Femur (tissue), 1 donor: ENCODE measurements around the gene DENND4B.
A peak's percentile ranks its signal among the peaks of the same experiment; 100 is the strongest.
"Not testable (repeated sequence)": the region's sequence is repeated elsewhere in the genome, so short reads cannot be mapped to it uniquely, and the experiment has no call there.

ENCODE experiments used
- DNase-seq: peaks from one replicate; pipeline ENCODE4 v3.0.0-alpha.2; 2017

Gene DENND4B

DNA sequence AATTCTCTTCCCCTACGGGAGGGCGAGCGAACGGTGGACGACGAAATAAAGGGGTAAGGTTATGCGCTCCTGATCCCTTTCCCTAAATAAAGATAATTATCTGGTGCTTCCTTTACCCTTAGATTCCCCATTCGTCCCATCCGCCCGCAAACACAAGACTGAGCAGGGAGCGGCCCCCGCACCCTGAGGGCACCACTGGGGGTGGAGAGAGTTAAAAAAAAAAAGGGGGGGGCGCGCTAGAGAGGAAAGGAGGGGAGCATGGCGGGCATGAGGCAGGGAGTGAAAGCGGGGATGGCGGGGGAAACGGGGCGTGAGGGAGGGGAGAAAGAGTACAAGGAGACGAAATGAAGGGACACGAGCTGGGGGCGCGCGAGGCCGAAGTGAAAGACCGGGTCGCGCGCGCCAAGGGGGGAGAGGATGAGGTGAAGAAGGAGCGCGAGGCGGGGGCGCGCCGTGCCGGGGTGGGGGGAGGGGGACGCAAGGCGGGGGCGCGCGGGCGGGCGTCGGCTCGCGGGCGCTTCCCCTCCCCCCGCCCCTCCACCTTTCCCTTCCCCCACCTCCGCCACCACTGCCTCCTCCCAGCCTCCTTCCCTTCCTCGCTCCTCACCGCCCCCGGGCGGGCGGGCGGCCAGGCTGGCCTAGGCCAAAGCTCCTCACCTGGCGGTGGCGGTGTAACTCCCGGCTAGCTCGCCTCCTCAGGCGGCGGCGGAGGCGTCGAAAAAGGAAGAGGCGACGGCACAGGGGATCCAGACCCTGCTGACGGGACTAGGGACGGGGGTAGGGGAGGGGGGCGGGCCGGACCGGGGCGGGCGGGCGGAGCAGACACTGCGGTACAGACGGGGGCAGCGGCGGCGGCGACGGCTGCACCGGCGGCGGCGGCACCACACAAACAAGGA, 24.2 kb downstream of the DENND4B start:
- no peak for DNase-seq

- no peak for DNase-seq
Observed at GRCh38 chr1:153921803-153922075, 24.8 kb downstream of the DENND4B start.

GRCh38 chr1:153921080-153921802, 25.3 kb downstream of the DENND4B start:
- DNase-seq, result no peak

DNA sequence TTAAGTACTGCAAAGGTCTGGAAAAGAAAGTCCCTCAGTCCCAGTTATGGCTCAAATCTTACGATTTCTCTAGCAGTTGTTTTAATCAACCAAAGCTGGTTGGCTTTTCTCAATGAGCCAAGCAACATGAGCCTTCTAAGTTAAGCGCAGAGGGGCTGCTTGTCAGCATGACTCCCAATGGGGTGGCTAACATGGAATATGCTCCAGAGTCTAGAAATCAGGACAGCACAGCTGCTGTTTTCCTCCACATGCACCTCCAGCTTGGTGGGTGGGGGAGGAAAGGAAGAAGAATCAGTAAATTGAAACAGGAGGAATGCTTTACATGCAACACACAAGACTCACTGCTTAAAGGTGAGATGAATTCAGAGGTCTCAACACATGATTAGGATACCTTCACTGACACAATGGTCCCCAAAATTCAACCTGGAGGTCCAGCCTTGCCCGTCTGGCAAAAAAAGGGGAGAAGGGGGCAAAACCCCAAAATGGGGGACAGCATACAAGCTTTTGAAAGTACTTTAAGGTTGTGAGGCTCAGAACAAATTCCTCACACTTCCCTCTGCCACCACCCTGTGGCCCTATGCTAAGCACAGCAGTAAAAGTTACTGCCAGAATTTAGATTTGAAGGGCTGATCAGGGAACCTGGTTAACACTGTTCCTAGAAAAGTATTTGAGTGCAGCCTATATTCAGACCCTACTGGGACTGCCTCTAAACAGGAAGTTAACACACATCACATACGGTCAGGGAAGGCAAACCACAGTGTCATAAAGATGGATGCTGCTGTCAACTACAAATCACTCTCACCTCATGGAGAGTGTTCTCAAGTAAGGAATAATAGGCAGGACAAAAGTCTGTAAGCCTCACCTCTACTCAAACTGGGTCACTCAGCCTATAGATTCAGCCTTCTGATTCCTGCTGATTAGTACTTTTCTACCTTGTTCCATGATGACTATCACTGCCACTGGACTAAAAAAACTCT, 26.4 kb downstream of the DENND4B start:
- DNase-seq, result no peak

DNA sequence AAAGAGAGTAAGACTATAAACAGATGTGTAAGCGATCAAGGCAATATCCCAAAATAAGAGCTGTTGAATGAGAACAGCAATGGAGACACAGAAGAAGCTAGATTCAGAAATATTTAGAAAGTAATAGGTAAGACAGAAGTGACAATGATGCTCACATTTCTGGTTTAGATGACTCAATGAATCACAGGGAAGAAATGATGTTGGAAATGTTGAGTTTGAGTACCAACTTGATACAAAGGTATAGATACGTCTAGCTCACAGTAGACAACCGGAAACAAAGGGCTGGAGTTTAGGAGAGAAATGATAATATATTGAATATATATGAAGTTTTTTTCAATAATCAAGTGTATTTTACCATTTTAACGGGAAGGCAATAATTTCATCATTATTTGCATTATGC, 30.2 kb downstream of the DENND4B start:
- no peak for DNase-seq

- DNase-seq, result no peak
Observed at GRCh38 chr1:153912349-153912748, 34.2 kb downstream of the DENND4B start.

GRCh38 chr1:153910560-153910959, 36.0 kb downstream of the DENND4B start:
- not testable (repeated sequence) for DNase-seq

DNA sequence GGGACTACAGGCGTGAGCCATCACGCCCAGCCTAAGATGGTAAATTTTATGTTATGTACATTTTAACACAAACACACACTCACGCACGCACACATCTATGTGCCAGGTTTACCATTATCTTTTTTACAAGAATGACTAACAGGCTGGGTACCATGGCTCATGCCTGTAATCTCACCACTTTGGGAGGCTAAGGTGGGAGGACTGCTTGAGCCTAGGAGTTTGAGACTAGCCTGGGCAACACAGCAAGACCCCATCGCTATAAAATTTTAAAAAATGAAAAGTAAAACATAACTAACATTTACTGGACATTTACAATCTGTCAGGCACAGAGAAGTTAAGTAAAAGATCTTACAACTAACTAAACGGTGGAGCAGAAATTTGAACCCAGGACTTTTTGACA, 38.4 kb downstream of the DENND4B start:
- DNase-seq, result no peak

DNA sequence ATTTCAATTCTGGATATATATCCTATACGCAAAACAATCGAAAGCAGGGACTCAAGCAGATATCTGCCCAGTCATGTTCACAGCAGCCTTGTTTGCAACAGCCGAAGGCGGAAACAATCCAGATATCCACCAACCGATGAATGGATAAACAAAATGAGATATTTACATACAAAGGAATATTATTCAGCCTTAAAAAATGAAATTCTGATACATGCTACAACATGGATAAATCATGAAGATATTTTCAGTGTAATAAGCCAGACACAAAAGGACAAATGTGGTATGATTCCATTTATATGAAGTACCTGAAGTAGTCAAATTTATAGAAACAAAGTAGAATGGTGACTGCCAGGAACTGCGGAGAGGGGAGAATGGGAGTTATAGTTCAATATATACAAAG, 39.4 kb downstream of the DENND4B start:
- DNase-seq, result no peak

DNA sequence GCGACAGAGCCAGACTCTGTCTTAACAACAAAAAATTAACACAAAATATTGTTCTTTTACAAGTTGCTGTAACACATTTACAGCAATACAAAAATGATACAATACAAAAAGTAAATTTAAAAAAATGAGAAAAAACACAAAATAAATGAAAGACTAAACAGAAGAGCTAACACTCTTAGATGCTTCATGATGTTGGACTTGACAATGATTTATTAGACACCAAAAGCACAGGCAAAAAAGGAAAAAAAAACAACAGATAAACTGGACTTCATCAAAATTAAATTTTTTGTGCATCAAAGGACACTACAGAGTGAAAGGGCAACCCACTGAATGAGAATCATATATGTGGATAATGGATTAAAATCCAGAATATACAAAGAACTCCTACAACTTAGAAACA, 40.1 kb downstream of the DENND4B start:
- no peak for DNase-seq

GRCh38 chr1:153905908-153906307, 40.6 kb downstream of the DENND4B start:
- DNase-seq, result not testable (repeated sequence)

- DNase-seq, result no peak
Observed at GRCh38 chr1:153903841-153904455, 42.6 kb downstream of the DENND4B start.

DNA sequence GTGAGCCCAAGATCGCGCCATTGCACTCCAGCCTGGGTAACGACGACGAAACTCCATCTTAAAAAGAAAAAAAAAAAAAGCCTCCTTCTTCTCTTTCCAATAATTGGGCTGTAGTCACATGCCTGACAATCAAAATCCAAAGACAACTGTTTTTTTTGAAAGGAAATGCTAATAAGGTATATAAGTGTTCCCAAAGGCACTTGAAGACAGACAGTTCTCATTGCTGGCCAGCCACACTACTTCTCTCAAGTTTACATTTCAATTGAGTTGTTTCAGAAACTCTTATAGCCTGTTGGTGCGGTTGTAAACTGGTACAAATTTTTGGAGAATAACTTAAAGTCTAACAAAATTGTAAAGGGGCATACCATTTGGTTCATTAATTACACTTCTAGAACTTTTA, 47.0 kb downstream of the DENND4B start:
- no peak for DNase-seq

GRCh38 chr1:153895866-153896265, 50.7 kb downstream of the DENND4B start:
- not testable (repeated sequence) for DNase-seq

GRCh38 chr1:153891042-153891441, 55.5 kb downstream of the DENND4B start:
- DNase-seq, result not testable (repeated sequence)

- DNase-seq, result no peak
Observed at GRCh38 chr1:153888533-153888932, 58.0 kb downstream of the DENND4B start.

DNA sequence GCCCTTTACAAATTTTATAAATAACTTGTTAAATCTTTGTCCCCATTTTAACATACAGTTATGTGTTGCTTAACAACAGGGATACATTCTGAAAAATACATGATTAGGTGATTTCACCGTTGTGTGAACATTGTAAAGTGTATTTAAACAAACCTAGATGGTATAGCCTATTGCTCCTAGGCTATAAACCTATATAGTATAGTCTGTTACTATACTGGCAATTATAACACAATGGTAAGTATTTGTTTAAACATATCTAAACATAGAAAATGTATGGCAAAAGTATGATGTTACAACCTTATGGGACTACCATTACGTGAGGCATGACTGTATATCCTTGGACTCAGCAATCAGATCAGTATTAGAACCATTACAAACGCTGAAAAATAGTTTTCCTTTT, 60.4 kb downstream of the DENND4B start:
- DNase-seq, result no peak

DNA sequence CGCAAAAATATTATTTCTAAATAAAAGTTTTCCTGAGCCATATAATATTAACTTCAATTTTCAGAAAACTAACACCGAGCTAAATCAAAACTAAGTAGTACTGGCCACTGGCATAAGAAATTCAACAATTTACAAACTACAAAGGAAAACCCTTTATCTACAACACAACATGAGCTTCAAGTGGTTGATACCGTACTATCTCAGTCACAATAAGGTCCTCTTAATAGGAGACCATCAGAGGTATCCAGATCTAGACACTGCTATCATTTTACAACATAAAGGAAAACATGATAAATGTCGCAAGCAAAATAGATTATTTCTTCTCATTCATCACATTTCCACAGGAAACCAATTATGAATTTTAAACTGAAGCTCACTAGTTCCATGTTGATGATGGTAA, 63.3 kb downstream of the DENND4B start:
- DNase-seq, result no peak

- DNase-seq, result no peak
Observed at GRCh38 chr1:153882296-153882912, 64.1 kb downstream of the DENND4B start.

GRCh38 chr1:153881751-153882150, 64.8 kb downstream of the DENND4B start:
- DNase-seq, result peak; percentile 46

DNA sequence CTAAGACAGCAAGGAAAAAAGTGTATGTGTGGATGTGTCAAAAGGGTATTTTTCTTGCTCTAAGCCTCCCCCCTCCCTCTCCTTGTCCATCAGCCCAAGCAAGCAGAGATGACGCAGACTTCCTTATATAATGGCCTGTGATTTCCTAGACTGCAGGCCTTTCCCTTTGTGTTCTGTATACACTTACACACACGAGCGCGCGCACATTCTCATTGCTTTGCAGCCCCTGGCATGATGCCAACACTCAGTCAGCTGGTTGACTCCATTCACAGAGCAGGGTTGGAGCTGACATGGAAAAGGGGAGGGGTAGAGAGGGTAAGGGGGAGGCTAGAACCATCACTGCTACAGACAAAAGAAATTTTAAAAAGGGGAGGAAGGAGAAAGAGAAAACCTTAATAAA, 65.6 kb downstream of the DENND4B start:
- DNase-seq, result peak; percentile 96

- DNase-seq, result no peak
Observed at GRCh38 chr1:153880024-153880423, 66.5 kb downstream of the DENND4B start.
